H9 (cell line): Measurements from ENCODE around the gene FAM110A. TPM values are rescaled to one million over a fixed set of nuclear protein-coding genes. Genes with fewer than 3 reads are reported as not detected.
A peak's percentile ranks its signal among the peaks of the same experiment; 100 is the strongest.

Source experiments
- DNase-seq: peaks from one replicate; pipeline ENCODE4 v3.0.0-alpha.2; 2017
- H2AFZ ChIP-seq: one replicate; pipeline ENCODE4 v1.6.1; 2013; ENCODE audit warnings: mild to moderate bottlenecking, low read length, control low read depth, moderate library complexity
- H2AK5ac ChIP-seq: 2 replicates; pipeline ENCODE4 v1.6.1; 2013; ENCODE audit warnings: low read length, control low read depth, mixed read lengths; ENCODE audit not compliant: insufficient read length
- H2BK120ac ChIP-seq: one replicate; pipeline ENCODE4 v1.6.1; 2013; ENCODE audit warnings: low read depth, mild to moderate bottlenecking, low read length, control low read depth, inconsistent platforms; ENCODE audit not compliant: poor library complexity, severe bottlenecking
- H2BK12ac ChIP-seq: 2 replicates; pipeline ENCODE4 v1.6.1; 2013; ENCODE audit warnings: low read length, control low read depth, mixed read lengths, low read depth; ENCODE audit not compliant: insufficient read length
- H2BK15ac ChIP-seq: 2 replicates; pipeline ENCODE4 v1.6.1; 2013; ENCODE audit warnings: low read depth, low read length, control low read depth
- H2BK20ac ChIP-seq: one replicate; pipeline ENCODE4 v1.6.1; 2013; ENCODE audit warnings: low read depth, mild to moderate bottlenecking, low read length, control low read depth, inconsistent platforms; ENCODE audit not compliant: poor library complexity, severe bottlenecking
- H2BK5ac ChIP-seq: 2 replicates; pipeline ENCODE4 v1.6.1; 2013; ENCODE audit warnings: low read length, control low read depth, mixed read lengths; ENCODE audit not compliant: insufficient read length
- H3K14ac ChIP-seq: 2 replicates; pipeline ENCODE4 v1.6.1; 2013; ENCODE audit warnings: low read length, control low read depth; ENCODE audit not compliant: insufficient read depth
- H3K18ac ChIP-seq: 2 replicates; pipeline ENCODE4 v1.6.1; 2013; ENCODE audit warnings: low read depth, mild to moderate bottlenecking, mixed read lengths, low read length, control low read depth; ENCODE audit not compliant: insufficient read length
- H3K23ac ChIP-seq: 2 replicates; pipeline ENCODE4 v1.6.1; 2013; ENCODE audit warnings: low read length, control low read depth, mixed read lengths, low read depth; ENCODE audit not compliant: insufficient read length
- H3K23me2 ChIP-seq: 2 replicates; pipeline ENCODE4 v1.6.1; 2013; ENCODE audit warnings: low read depth, mild to moderate bottlenecking, mixed read lengths, low read length, control low read depth; ENCODE audit not compliant: insufficient read length, poor library complexity, severe bottlenecking
- H3K27ac ChIP-seq: 2 replicates; pipeline ENCODE4 v1.5.1; 2013; ENCODE audit warnings: low read length, control low read depth, mixed read lengths, low read depth; ENCODE audit not compliant: insufficient read length
- H3K27me3 ChIP-seq: 2 replicates; pipeline ENCODE4 v1.6.1; 2013; ENCODE audit warnings: low read length, control low read depth, inconsistent platforms; ENCODE audit not compliant: insufficient read depth
- H3K4ac ChIP-seq: 2 replicates; pipeline ENCODE4 v1.6.1; 2013; ENCODE audit warnings: low read depth, mild to moderate bottlenecking, control low read depth, inconsistent platforms, low read length, moderate library complexity
- H3K4me1 ChIP-seq: 2 replicates; pipeline ENCODE4 v1.6.1; 2013; ENCODE audit warnings: low read length, control low read depth, inconsistent platforms; ENCODE audit not compliant: insufficient read depth
- H3K4me2 ChIP-seq: 2 replicates; pipeline ENCODE4 v1.6.1; 2013; ENCODE audit warnings: low read length, control low read depth, mixed read lengths; ENCODE audit not compliant: insufficient read length, insufficient read depth
- H3K56ac ChIP-seq: 2 replicates; pipeline ENCODE4 v1.6.1; 2013; ENCODE audit warnings: low read depth, mild to moderate bottlenecking, mixed read lengths, low read length, control low read depth; ENCODE audit not compliant: insufficient read length
- H3K79me1 ChIP-seq: 2 replicates; pipeline ENCODE4 v1.6.1; 2013; ENCODE audit warnings: low read depth, mild to moderate bottlenecking, moderate library complexity, low read length, control low read depth, inconsistent platforms; ENCODE audit not compliant: insufficient read depth, poor library complexity, severe bottlenecking
- H3K79me2 ChIP-seq: 2 replicates; pipeline ENCODE4 v1.6.1; 2013; ENCODE audit warnings: low read length, control low read depth, inconsistent platforms; ENCODE audit not compliant: insufficient read depth
- H3K9ac ChIP-seq: 2 replicates; pipeline ENCODE4 v1.6.1; 2013; ENCODE audit warnings: low read length, control low read depth, mixed read lengths; ENCODE audit not compliant: insufficient read length; ENCODE audit errors: extremely low read depth
- H3K9me3 ChIP-seq: one replicate; pipeline ENCODE4 v1.6.1; 2013; ENCODE audit warnings: low read depth, low read length, inconsistent platforms; ENCODE audit not compliant: control insufficient read depth
- H3T11ph ChIP-seq: one replicate; pipeline ENCODE4 v1.6.1; 2013; ENCODE audit warnings: mild to moderate bottlenecking, low read length, control low read depth, inconsistent platforms
- H4K20me1 ChIP-seq: one replicate; pipeline ENCODE4 v1.6.1; 2013; ENCODE audit not compliant: control insufficient read depth, insufficient read length, insufficient read depth
- H4K5ac ChIP-seq: 2 replicates; pipeline ENCODE4 v1.6.1; 2013; ENCODE audit warnings: low read depth, mild to moderate bottlenecking, mixed read lengths, low read length, control low read depth; ENCODE audit not compliant: insufficient read length
- H4K8ac ChIP-seq: replicated peaks from 2 replicates; pipeline ENCODE4 v1.6.1; 2013; ENCODE audit warnings: low read length, control low read depth, mixed read lengths, low read depth; ENCODE audit not compliant: insufficient read length
- H4K91ac ChIP-seq: 2 replicates; pipeline ENCODE4 v1.6.1; 2013; ENCODE audit warnings: low read depth, mild to moderate bottlenecking, moderate library complexity, mixed read lengths, low read length, control low read depth; ENCODE audit not compliant: insufficient read length
- H3K27ac Mint-ChIP-seq, 3 experiments: 2 replicates in 2 of 3; 3 replicates in 1 of 3; pipeline ENCODE4 v1.8.0; 2020 to 2021; ENCODE audit warnings: mixed read lengths in 3 of 3, mild to moderate bottlenecking in 1 of 3, moderate library complexity in 1 of 3
- H3K27me3 Mint-ChIP-seq: 2 replicates; pipeline ENCODE4 v1.8.0; 2021; ENCODE audit warnings: low read depth, mild to moderate bottlenecking, moderate library complexity, mixed read lengths
- H3K36me3 Mint-ChIP-seq, 3 experiments: 2 replicates in 2 of 3; 3 replicates in 1 of 3; pipeline ENCODE4 v1.8.0; 2020 to 2021; ENCODE audit warnings: low read depth in 3 of 3, mixed read lengths in 3 of 3; ENCODE audit not compliant: insufficient read depth in 1 of 3
- H3K4me1 Mint-ChIP-seq, 2 experiments: 2 replicates each; pipeline ENCODE4 v1.8.0; 2020; ENCODE audit warnings: mixed read lengths in 2 of 2
- H3K4me3 Mint-ChIP-seq, 2 experiments: 2 replicates in 1 of 2; 3 replicates in 1 of 2; pipeline ENCODE4 v1.8.0; 2020 to 2021; ENCODE audit warnings: mild to moderate bottlenecking in 2 of 2, mixed read lengths in 2 of 2, moderate library complexity in 1 of 2
- H3K9me3 Mint-ChIP-seq, 2 experiments: 2 replicates in 1 of 2; 3 replicates in 1 of 2; pipeline ENCODE4 v1.8.0; 2020; ENCODE audit warnings: mild to moderate bottlenecking in 2 of 2, mixed read lengths in 2 of 2, moderate library complexity in 1 of 2
- CTCF ChIP-seq: fragments of 200-600 bp; sonication (generic); conservative IDR thresholded peaks from 3 replicates; pipeline ENCODE4 v1.8.0; 2021; ENCODE audit warnings: antibody characterized with exemption, mild to moderate bottlenecking
- WGBS: extraction: QIAGEN DNeasy Blood & Tissue Kit; methylation state at CpG from one replicate; pipeline ENCODE4 v1.1.7; 2013; ENCODE audit warnings: missing lambda C conversion rate, low lambda C conversion rate, mixed read lengths; ENCODE audit not compliant: insufficient read length; ENCODE audit errors: extremely low coverage; 5-methylcytosine and 5-hydroxymethylcytosine counted together
- total RNA-seq: library from RNA; stranded (reverse); gene quantifications from 2 replicates; pipeline ENCODE4 v1.2.1, GENCODE V29; 2021

Gene FAM110A
- total RNA-seq, 1 experiment from 2014 or later = 10.3 TPM

- no peak overlapping the region for H2BK5ac ChIP-seq
- H3K23me2 ChIP-seq = no peaks in the 10 kb centered on the region
- no peaks in the 10 kb centered on the region for H3K79me2 ChIP-seq
- no peak overlapping the region for H2AFZ ChIP-seq
- no peak for TF ChIP-seq CTCF
- Mint-ChIP-seq H3K9me3 (peaks cover 30 to 43% of the 10 kb centered on the region in 2 experiments), H3K27ac (no peak overlapping the region), H3K4me3 (peak overlapping the region in 1 of 2 experiments; percentile 24; a peak in 1 of 5 replicates), H3K27me3 (peaks cover 6% of the 10 kb centered on the region), H3K4me1 (peaks cover 44 to 53% of the 10 kb centered on the region in 2 experiments), H3K36me3 (peaks cover 14 to 28% (median 14%) of the 10 kb centered on the region in 3 experiments; a peak in 6 of 7 replicates)
- WGBS = no CpG with 5 or more reads among the region's 18 CpGs
- H2AK5ac ChIP-seq = no peak overlapping the region
- no peak overlapping the region for H2BK12ac ChIP-seq
- H4K5ac ChIP-seq = no peak overlapping the region
- no peaks in the 10 kb centered on the region for H3K79me1 ChIP-seq
- no peak overlapping the region for H2BK120ac ChIP-seq
- no peak overlapping the region for H3K27ac ChIP-seq
- H3K4ac ChIP-seq = no peak overlapping the region
- no peaks in the 10 kb centered on the region for H4K20me1 ChIP-seq
- no peak overlapping the region for H2BK15ac ChIP-seq
- H3K4me2 ChIP-seq = no peak overlapping the region
- no peak overlapping the region for H3K9ac ChIP-seq
- H4K8ac ChIP-seq = no peak overlapping the region
- H3K23ac ChIP-seq = no peak overlapping the region
- H3K14ac ChIP-seq = no peak overlapping the region
- DNase-seq = no peak
- H3K18ac ChIP-seq = no peak overlapping the region
- no peak overlapping the region for H3K56ac ChIP-seq
- no peak overlapping the region for H2BK20ac ChIP-seq
- H4K91ac ChIP-seq = no peak overlapping the region
- H3T11ph ChIP-seq = no peak overlapping the region
- H3K27me3 ChIP-seq = no peaks in the 10 kb centered on the region
- H3K4me1 ChIP-seq = peaks cover 3% of the 10 kb centered on the region; the same call in 1 of the 2 replicates
- peaks cover 22% of the 10 kb centered on the region for H3K9me3 ChIP-seq
Measured at GRCh38 chr20:792248-792647, 41.3 kb upstream of the FAM110A start.
